CD4-positive, alpha-beta T cell treated with Interferon alpha-2 for 1 hour (primary cell): ENCODE data around the gene DCN.
"Not testable (repeated sequence)": the region's sequence is repeated elsewhere in the genome, so short reads cannot be mapped to it uniquely, and the experiment has no call there.

Experiments
- DNase-seq, 2 donors: peaks; one replicate each; pipeline ENCODE4 v3.0.0-alpha.2; 2020 to 2022

DCN gene

GRCh38 chr12:91182636-91183455 is at the start of gene DCN:
Gene DCN (minus strand): TSS chr12:91182817. CDS start chr12:91178552, 4,265 bp downstream.
- DNase-seq: no peak

GRCh38 chr12:91230841-91231240 is 48.2 kb upstream of the DCN start:
- DNase-seq: no peak

- DNase-seq: no peak
Observed at GRCh38 chr12:91226951-91227350, 44.3 kb upstream of the DCN start.

GRCh38 chr12:91225316-91225715 is 42.7 kb upstream of the DCN start:
- DNase-seq: no peak

- DNase-seq: no peak
Observed at GRCh38 chr12:91224401-91224800, 41.8 kb upstream of the DCN start.

- no peak for DNase-seq
Observed at GRCh38 chr12:91222746-91223145, 40.1 kb upstream of the DCN start.

- DNase-seq: no peak
Observed at GRCh38 chr12:91219919-91220318, 37.3 kb upstream of the DCN start.

- DNase-seq: no peak
Observed at GRCh38 chr12:91219511-91219910, 36.9 kb upstream of the DCN start.

- DNase-seq: no peak
Observed at GRCh38 chr12:91216871-91217270, 34.3 kb upstream of the DCN start.

- DNase-seq: no peak
Observed at GRCh38 chr12:91215940-91216454, 33.4 kb upstream of the DCN start.

GRCh38 chr12:91211866-91212265 is 29.2 kb upstream of the DCN start:
- DNase-seq: no peak

GRCh38 chr12:91210618-91211017 is 28.0 kb upstream of the DCN start:
- DNase-seq: no peak

- no peak for DNase-seq
Observed at GRCh38 chr12:91210144-91210543, 27.5 kb upstream of the DCN start.

GRCh38 chr12:91207301-91207700 is 24.7 kb upstream of the DCN start:
- not testable (repeated sequence) for DNase-seq

- no peak for DNase-seq
Observed at GRCh38 chr12:91205811-91206210, 23.2 kb upstream of the DCN start.

GRCh38 chr12:91204421-91204820 is 21.8 kb upstream of the DCN start:
- no peak for DNase-seq

GRCh38 chr12:91203610-91204009 is 21.0 kb upstream of the DCN start:
- DNase-seq: no peak

GRCh38 chr12:91202390-91202789 is 19.8 kb upstream of the DCN start:
- DNase-seq: no peak

- no peak for DNase-seq
Observed at GRCh38 chr12:91196436-91196835, 13.8 kb upstream of the DCN start.

- no peak for DNase-seq
Observed at GRCh38 chr12:91194500-91194899, 11.9 kb upstream of the DCN start.

GRCh38 chr12:91191513-91192111 is 9.0 kb upstream of the DCN start:
- DNase-seq: no peak

GRCh38 chr12:91189516-91189915 is 6.9 kb upstream of the DCN start:
- DNase-seq: no peak

- DNase-seq: no peak
Observed at GRCh38 chr12:91188778-91189177, 6.2 kb upstream of the DCN start.

- DNase-seq: no peak
Observed at GRCh38 chr12:91186156-91186555, 3.5 kb upstream of the DCN start.
